HEK293 (cell line): ENCODE data around the gene ITGA8.

ENCODE experiments used
- ATF2 ChIP-seq: fragments of 450-650 bp; formaldehyde crosslinking; IDR thresholded peaks from 2 replicates; pipeline ENCODE4 v1.5.1; 2016; ENCODE audit warnings: missing biosample characterization, missing genetic modification characterization, low read depth
- INSM2 ChIP-seq: fragments of 450-650 bp; formaldehyde crosslinking; IDR thresholded peaks from 2 replicates; pipeline ENCODE4 v1.5.1; 2016; ENCODE audit warnings: missing biosample characterization, missing genetic modification characterization
- SALL2 ChIP-seq: fragments of 450-650 bp; formaldehyde crosslinking; IDR thresholded peaks from 2 replicates; pipeline ENCODE4 v1.5.0; 2017; ENCODE audit warnings: missing biosample characterization, mild to moderate bottlenecking, missing genetic modification characterization, borderline replicate concordance
- ZEB2 ChIP-seq: fragments of 450-650 bp; formaldehyde crosslinking; IDR thresholded peaks from 2 replicates; pipeline ENCODE4 v1.5.1; 2016; ENCODE audit warnings: missing biosample characterization, missing genetic modification characterization
- ZNF112 ChIP-seq: fragments of 450-650 bp; formaldehyde crosslinking; IDR thresholded peaks from 2 replicates; pipeline ENCODE4 v1.5.0; 2017; ENCODE audit warnings: missing biosample characterization, missing genetic modification characterization
- ZNF2 ChIP-seq: fragments of 450-650 bp; formaldehyde crosslinking; IDR thresholded peaks from 2 replicates; pipeline ENCODE4 v1.5.1; 2016; ENCODE audit warnings: missing biosample characterization, missing genetic modification characterization
- ZNF221 ChIP-seq: fragments of 450-650 bp; formaldehyde crosslinking; IDR thresholded peaks from 2 replicates; pipeline ENCODE4 v1.5.1; 2017; ENCODE audit warnings: missing biosample characterization, missing genetic modification characterization, borderline replicate concordance
- ZNF549 ChIP-seq: fragments of 450-650 bp; IDR thresholded peaks from 2 replicates; pipeline ENCODE4 v1.5.1; 2018; ENCODE audit warnings: missing biosample characterization, missing genetic modification characterization, mild to moderate bottlenecking, inconsistent platforms, moderate library complexity
- ZNF561 ChIP-seq: fragments of 450-650 bp; IDR thresholded peaks from 2 replicates; pipeline ENCODE4 v1.5.1; 2018; ENCODE audit warnings: missing biosample characterization, missing genetic modification characterization, borderline replicate concordance
- ZNF785 ChIP-seq: fragments of 450-650 bp; formaldehyde crosslinking; IDR thresholded peaks from 2 replicates; pipeline ENCODE4 v1.5.1; 2016; ENCODE audit warnings: missing biosample characterization, missing genetic modification characterization
- TF ChIP-seq, protein P1 (sequence below): fragments of 450-650 bp; formaldehyde crosslinking; IDR thresholded peaks from 2 replicates; pipeline ENCODE4 v1.5.1; 2017; ENCODE audit warnings: missing biosample characterization, missing genetic modification characterization
- TF ChIP-seq, protein P2 (sequence below): fragments of 450-650 bp; formaldehyde crosslinking; IDR thresholded peaks from 2 replicates; pipeline ENCODE4 v1.5.1; 2016; ENCODE audit warnings: missing biosample characterization, missing genetic modification characterization
- TF ChIP-seq, protein P3 (sequence below): fragments of 450-650 bp; formaldehyde crosslinking; IDR thresholded peaks from 2 replicates; pipeline ENCODE4 v1.5.1; 2016; ENCODE audit warnings: missing biosample characterization, missing genetic modification characterization
- TF ChIP-seq, protein P4 (sequence below): fragments of 450-650 bp; formaldehyde crosslinking; IDR thresholded peaks from 2 replicates; pipeline ENCODE4 v1.5.1; 2016; ENCODE audit warnings: missing biosample characterization, missing genetic modification characterization

DNA sequence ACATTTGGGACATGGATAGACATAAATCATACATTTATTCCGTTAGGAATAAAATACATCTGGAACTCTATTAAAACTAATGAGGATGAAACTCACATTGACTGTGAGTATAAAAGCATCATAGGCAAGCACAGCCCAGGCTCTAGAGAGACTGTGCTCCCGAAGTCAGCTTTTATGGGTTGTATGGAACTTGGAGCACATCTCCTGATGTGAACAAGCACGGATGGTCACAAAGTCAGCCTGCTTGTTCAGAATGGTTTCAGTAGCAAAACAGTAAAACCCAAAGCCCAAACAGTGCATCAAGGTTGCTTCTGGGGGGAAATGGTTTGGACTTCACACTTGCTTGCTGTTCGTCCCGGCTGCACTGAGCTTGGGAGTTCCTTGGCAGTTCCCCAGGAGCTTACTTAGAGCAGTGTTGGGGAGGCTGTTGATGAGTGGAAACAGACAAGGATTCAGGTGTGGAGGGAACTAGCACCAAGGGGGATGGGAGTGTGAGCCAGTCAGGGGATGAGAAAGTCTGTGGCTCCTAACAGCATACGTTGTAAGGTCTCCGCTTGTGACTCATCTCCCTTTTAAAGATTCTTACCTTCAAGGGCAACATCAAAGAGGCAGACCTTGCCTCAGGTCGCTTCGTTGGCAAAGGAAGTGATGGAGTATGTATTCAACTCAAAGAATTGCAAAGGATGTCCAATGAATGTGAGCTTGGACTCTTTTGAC lies 19.7 kb upstream of the ITGA8 start:
- no peak for TF ChIP-seq INSM2 (tag by site-specific recombination)
- TF ChIP-seq, protein P1, sequence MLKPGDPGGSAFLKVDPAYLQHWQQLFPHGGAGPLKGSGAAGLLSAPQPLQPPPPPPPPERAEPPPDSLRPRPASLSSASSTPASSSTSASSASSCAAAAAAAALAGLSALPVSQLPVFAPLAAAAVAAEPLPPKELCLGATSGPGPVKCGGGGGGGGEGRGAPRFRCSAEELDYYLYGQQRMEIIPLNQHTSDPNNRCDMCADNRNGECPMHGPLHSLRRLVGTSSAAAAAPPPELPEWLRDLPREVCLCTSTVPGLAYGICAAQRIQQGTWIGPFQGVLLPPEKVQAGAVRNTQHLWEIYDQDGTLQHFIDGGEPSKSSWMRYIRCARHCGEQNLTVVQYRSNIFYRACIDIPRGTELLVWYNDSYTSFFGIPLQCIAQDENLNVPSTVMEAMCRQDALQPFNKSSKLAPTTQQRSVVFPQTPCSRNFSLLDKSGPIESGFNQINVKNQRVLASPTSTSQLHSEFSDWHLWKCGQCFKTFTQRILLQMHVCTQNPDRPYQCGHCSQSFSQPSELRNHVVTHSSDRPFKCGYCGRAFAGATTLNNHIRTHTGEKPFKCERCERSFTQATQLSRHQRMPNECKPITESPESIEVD (tag by site-specific recombination) = no peak
- TF ChIP-seq ZNF561 = no peak
- TF ChIP-seq ZNF112 (tag by site-specific recombination) = no peak
- TF ChIP-seq, protein P2, sequence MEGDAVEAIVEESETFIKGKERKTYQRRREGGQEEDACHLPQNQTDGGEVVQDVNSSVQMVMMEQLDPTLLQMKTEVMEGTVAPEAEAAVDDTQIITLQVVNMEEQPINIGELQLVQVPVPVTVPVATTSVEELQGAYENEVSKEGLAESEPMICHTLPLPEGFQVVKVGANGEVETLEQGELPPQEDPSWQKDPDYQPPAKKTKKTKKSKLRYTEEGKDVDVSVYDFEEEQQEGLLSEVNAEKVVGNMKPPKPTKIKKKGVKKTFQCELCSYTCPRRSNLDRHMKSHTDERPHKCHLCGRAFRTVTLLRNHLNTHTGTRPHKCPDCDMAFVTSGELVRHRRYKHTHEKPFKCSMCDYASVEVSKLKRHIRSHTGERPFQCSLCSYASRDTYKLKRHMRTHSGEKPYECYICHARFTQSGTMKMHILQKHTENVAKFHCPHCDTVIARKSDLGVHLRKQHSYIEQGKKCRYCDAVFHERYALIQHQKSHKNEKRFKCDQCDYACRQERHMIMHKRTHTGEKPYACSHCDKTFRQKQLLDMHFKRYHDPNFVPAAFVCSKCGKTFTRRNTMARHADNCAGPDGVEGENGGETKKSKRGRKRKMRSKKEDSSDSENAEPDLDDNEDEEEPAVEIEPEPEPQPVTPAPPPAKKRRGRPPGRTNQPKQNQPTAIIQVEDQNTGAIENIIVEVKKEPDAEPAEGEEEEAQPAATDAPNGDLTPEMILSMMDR (tag by site-specific recombination) = no peak
- no peak for TF ChIP-seq ZEB2 (tag by site-specific recombination)
- TF ChIP-seq, protein P3, sequence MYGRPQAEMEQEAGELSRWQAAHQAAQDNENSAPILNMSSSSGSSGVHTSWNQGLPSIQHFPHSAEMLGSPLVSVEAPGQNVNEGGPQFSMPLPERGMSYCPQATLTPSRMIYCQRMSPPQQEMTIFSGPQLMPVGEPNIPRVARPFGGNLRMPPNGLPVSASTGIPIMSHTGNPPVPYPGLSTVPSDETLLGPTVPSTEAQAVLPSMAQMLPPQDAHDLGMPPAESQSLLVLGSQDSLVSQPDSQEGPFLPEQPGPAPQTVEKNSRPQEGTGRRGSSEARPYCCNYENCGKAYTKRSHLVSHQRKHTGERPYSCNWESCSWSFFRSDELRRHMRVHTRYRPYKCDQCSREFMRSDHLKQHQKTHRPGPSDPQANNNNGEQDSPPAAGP (tag by site-specific recombination) = no peak
- TF ChIP-seq ZNF549 (tag by site-specific recombination) = no peak
- no peak for TF ChIP-seq ZNF785 (tag by site-specific recombination)
- no peak for TF ChIP-seq ZNF221
- no peak for TF ChIP-seq SALL2
- TF ChIP-seq ZNF2 = no peak
- TF ChIP-seq, protein P4, sequence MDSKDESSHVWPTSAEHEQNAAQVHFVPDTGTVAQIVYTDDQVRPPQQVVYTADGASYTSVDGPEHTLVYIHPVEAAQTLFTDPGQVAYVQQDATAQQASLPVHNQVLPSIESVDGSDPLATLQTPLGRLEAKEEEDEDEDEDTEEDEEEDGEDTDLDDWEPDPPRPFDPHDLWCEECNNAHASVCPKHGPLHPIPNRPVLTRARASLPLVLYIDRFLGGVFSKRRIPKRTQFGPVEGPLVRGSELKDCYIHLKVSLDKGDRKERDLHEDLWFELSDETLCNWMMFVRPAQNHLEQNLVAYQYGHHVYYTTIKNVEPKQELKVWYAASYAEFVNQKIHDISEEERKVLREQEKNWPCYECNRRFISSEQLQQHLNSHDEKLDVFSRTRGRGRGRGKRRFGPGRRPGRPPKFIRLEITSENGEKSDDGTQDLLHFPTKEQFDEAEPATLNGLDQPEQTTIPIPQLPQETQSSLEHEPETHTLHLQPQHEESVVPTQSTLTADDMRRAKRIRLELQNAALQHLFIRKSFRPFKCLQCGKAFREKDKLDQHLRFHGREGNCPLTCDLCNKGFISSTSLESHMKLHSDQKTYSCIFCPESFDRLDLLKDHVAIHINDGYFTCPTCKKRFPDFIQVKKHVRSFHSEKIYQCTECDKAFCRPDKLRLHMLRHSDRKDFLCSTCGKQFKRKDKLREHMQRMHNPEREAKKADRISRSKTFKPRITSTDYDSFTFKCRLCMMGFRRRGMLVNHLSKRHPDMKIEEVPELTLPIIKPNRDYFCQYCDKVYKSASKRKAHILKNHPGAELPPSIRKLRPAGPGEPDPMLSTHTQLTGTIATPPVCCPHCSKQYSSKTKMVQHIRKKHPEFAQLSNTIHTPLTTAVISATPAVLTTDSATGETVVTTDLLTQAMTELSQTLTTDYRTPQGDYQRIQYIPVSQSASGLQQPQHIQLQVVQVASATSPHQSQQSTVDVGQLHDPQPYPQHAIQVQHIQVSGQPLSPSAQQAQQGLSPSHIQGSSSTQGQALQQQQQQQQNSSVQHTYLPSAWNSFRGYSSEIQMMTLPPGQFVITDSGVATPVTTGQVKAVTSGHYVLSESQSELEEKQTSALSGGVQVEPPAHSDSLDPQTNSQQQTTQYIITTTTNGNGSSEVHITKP (tag by site-specific recombination) = no peak
- TF ChIP-seq ATF2 (tag by site-specific recombination) = no peak
